A375 (cell line): ENCODE results near the gene SSB. TPM values are rescaled to one million over a fixed set of nuclear protein-coding genes. Genes with fewer than 3 reads are reported as not detected.

Experiments
- total RNA-seq: library from RNA; depleted of rRNA; stranded (reverse); fragments of >200 nt; shearing (Covaris generic); gene quantifications from 2 replicates; pipeline ENCODE4 v1.2.3, GENCODE V29; 2014; rRNA removed

SSB gene
- 49.8 and 70.6 TPM in 2 replicates for total RNA-seq

DNA sequence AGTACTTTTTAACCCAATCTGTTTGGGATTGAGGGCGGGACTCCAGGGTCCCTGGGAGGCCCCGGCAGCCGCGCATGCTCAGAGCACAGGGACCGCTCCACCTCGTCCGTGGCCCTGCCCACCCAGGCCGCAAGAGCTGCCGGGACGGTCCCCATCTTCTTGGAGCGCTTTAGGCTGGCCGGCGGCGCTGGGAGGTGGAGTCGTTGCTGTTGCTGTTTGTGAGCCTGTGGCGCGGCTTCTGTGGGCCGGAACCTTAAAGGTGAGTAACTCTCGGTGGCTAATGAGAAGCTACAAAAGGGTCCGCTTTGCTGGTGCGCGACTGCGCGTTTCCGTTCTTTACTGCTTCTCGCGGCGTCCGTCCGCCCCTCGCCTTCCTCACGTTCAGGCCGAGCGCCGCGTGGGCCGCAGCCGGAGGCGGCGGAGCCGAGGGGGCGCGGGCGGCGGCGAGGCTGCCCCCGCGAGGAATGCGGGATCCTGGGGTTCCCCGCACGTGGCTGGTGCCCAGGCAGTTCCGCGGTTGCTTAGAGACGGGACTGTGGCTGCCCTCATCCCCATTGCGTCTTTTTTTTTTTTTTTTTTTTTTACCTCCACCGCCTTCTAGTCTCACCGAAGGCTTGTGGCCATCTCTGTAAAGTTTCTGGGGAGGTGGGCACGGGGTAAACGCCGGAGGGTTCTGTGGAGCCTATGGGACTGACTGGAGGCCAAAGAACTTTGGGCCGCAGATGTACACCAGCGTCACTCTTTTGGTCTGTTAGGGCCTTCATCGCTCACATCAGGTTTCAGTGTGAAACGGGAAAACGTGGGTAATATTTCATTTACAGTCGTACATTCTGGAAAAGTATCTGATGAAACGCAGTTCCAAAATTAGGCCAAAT, at the start of gene SSB:
TSS of gene SSB (plus strand) at position 154 of the 875 bp plus-strand sequence. CDS start 2,090 bp downstream, outside the sequence.

DNA sequence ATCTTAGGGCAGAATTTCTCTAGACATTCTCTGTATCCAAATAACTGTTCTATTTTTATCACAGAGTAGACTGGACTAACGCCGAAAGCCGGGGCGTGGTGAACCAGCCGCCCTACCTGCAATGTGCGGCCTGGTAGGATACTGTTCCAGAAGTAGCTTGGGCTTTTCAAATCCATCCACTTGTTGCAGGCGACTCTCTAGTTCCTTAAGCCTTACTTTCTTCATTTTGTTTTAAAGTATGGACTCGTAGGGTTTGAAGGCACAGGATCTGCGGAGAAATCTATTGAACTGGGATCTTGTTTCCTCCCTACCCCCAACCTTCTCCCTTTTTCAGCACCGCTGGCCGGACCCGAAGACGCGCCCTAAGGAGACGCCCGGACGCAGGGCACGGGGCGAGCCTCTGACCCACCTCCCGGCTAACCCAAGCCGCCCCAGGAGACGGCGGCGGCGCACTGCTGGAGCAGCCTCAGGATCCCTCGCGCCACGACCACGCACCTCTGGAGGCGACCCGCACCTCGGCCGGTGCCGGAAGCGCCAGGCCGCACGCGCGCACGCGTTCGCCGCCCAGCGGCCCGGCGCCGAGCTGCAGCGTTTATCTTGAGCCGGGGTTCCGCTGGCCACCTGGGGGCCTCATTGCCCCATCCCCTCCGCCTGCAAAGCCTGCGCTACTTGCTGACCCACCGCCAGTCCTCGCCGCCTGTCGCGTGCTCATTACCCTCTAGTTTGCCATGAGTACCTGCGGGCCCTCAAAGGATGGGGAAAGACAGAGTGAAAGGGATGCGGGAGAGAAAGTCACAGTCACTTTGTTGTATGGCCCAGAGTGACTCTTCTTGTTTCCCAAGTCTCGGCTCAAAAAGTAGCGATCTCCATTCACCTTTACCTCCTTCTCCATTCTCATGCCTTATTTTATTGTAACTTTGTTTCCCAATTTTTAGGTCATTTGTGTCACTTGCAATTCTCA, 26.0 kb downstream of the SSB start, which contains the start of gene METTL5:
TSS of gene METTL5 (minus strand) at position 533 of the 961 bp plus-strand sequence. CDS start at position 225, 308 bp downstream.

GRCh38 chr2:169827272-169828140, 28.8 kb downstream of the SSB start, which contains the start of gene UBR3:
Gene UBR3, plus strand, starts transcription at chr2:169827454. Its CDS starts 54 bp downstream, at chr2:169827508.

Other genes starting within 250 kb of the SSB start
- gene FASTKD1, start 225.0 kb upstream of the SSB start, total RNA-seq = 3.6 and 9.7 TPM in 2 replicates
- gene PPIG, start 214.5 kb upstream of the SSB start, total RNA-seq = 7.6 and 9.7 TPM in 2 replicates
- not detected in 2 replicates for gene CFAP210, start 104.5 kb upstream of the SSB start, total RNA-seq
- 2.8 and 3.0 TPM in 2 replicates for gene PHOSPHO2, start 104.4 kb upstream of the SSB start, total RNA-seq
- gene KLHL23, start 65.0 kb upstream of the SSB start, total RNA-seq = 8.2 and 8.7 TPM in 2 replicates
- gene METTL5, start 26.0 kb downstream of the SSB start, total RNA-seq = 30.4 and 34.5 TPM in 2 replicates
- gene UBR3, start 28.6 kb downstream of the SSB start, total RNA-seq = 4.4 and 5.5 TPM in 2 replicates